NB4 (cell line): ENCODE data around the gene KLHL12.

Experiments used
- CTCF ChIP-seq: IDR thresholded peaks from one replicate; pipeline ENCODE4 v1.5.1; 2012; ENCODE audit warnings: low read depth, low read length
- POLR2A ChIP-seq: IDR thresholded peaks from 2 replicates; pipeline ENCODE4 v1.6.1; 2011; ENCODE audit warnings: mild to moderate bottlenecking; ENCODE audit not compliant: insufficient read length; ENCODE audit errors: extremely low read depth

GRCh38 chr1:202880961-202881460 is 46.0 kb downstream of the KLHL12 start:
- TF ChIP-seq POLR2A (no peak), CTCF (no peak)
